HS-27A (cell line): ENCODE data around the gene C1QTNF5.

Experiments
- DNase-seq: peaks from one replicate; pipeline ENCODE4 v3.0.0-alpha.2; 2012; ENCODE audit warnings: low read depth, missing footprints

Gene C1QTNF5

GRCh38 chr11:119373059-119373920 is 32.6 kb upstream of the C1QTNF5 start:
- DNase-seq, result no peak

- DNase-seq, result no peak
Measured at GRCh38 chr11:119372260-119373058, 31.8 kb upstream of the C1QTNF5 start.

DNA sequence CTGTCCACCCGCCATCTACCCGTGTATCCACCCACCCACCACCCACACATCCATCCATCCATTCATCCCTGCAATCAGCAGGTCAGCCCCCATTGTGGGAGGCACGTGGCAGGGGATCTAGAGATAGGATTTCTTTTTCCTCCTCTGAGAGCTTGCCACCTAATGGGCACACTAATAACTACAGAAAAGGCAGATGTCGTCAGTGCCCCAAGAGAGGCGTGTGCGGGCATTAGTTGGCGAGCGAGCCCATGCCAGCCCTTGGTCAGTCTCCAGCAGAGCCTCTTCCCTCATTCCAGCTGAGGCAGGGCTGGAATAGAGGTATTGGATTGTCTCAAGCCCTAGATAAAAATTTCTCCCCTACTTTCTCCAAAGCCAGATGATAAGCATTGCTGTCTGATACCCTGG is 31.1 kb upstream of the C1QTNF5 start:
- DNase-seq, result no peak

- DNase-seq, result no peak
Measured at GRCh38 chr11:119371067-119371601, 30.5 kb upstream of the C1QTNF5 start.

DNA sequence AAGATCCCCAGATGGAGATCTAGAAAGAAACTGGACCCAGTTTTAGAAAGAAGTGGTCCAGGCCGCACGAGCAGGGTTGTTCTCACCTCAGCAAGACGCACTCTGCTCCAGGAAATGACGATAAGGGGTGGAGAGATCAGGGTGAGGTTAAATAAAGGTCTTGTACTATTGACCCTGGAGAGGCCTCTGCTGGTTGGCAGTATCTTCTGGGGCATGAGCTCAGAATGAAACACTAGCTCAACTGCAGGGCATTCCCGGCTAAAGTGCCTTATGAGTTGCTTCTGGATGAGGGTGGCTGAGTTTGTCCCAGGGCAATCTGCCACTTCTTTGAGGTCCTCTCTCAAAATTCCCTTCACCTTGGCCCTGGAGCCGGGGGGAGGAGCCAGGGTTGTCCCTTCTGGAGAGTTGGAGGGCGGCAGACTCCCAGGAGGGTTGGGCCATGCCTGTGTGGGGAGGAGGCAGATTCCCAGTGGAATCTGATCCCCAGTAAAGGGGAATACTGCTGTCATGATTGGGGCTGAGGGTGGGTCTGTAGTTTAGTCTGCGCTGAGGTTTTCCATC is 29.9 kb upstream of the C1QTNF5 start:
- DNase-seq, result no peak

DNA sequence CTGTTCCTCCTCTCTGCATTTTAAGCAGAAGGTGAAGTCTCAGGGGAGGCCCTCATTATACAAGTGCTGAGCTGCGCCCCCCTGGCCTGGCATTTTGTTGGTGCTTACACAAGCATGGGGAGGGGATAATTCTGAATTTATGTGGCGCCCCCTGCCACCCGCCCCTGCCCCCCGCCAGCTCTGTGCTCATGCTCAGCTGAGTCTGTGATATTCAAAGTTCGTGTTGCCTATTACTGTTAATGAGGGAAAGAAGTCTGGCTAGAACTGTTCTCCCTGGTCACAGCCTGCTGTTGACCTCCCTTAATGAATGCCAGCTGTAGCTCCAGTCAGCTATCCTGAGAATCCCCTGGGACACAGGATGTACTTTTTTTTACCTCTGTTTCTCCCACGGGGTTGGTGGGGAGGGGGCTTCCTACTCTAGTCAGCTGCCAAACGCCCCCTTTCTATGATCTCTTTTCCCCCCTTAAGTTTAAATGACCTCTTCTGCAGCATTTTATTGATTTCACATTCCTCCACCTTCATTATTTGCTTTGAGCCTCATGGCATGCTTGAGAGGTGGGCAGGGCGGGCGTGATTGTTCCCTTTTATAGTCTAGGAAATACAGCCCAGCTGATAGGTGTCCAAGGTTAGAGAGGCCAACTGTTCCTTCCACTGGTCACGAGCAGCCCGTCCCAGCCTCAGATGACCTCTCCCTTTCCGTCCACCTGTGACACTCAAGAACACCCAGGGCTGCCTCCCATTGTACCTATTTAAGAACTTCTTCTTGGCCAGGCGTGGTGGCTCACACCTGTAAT is 28.6 kb upstream of the C1QTNF5 start:
- DNase-seq, result no peak

DNA sequence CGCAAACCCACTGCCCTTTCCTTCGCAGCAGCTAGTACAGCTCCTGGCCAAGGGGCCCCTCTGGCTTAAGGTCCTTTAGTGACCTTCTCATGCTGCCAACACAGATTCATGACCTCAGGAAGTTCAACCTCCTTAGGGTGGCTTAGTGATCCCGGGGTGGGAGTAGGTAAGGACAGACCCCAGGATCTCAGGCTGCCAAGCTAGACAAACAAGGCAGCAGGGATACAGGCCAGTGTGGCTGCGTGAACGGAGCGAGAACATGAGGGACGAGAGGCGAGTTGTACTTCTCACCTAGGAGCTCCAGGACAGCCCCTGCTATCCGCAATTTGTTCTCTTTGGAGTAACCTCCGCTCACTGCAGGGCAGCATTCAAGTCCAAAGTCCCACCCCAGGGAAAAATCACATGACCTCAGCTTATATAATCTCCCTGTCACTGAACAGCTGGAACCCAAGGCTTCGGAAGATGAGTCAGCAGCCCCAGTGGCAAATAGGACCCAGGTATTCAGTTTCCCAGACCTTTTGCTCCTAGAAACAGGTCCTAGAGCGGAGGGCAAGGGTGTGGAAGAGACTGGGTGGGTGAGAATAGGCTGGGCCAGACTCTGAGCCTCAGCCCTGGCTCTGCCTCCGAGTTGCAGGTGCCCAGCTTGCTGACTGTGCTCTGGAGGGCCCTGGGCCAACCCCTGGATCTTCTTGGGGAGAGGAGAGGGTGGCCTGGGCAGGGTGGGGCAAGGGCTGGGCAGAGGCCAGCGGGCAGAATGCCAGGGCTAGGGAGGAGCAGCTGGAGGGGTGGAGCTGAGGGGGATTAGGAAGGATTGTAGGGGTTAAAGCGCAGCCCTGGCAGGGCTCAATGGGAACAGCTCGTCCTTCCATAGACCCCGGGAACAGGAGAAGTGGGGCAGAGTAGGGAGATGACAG is 27.7 kb upstream of the C1QTNF5 start:
- no peak for DNase-seq

GRCh38 chr11:119367661-119368120 is 27.0 kb upstream of the C1QTNF5 start:
- no peak for DNase-seq

GRCh38 chr11:119366690-119367620 is 26.3 kb upstream of the C1QTNF5 start:
- DNase-seq, result no peak

GRCh38 chr11:119365071-119365591 is 24.4 kb upstream of the C1QTNF5 start:
- DNase-seq, result no peak

GRCh38 chr11:119363851-119364590 is 23.3 kb upstream of the C1QTNF5 start:
- no peak for DNase-seq

- no peak for DNase-seq
Measured at GRCh38 chr11:119363081-119363850, 22.6 kb upstream of the C1QTNF5 start.

- no peak for DNase-seq
Measured at GRCh38 chr11:119362741-119363080, 22.0 kb upstream of the C1QTNF5 start.

- no peak for DNase-seq
Measured at GRCh38 chr11:119361941-119362725, 21.4 kb upstream of the C1QTNF5 start.

- no peak for DNase-seq
Measured at GRCh38 chr11:119361056-119361787, 20.5 kb upstream of the C1QTNF5 start.
